Measurements from ENCODE around the gene IGFN1.

GRCh38 chr1:201218409-201218808, 27.8 kb downstream of the IGFN1 start:
- TF ChIP-seq CTCF (conservative IDR thresholded peaks at IDR 0.05; ENCODE audit: low read depth in 2 of 2) (no peak), CREB1 (CRISPR knock-in tag; IDR thresholded peaks at IDR 0.05; ENCODE audit: low read depth) (no peak), EZH2 (IDR thresholded peaks at IDR 0.05; ENCODE audit: low read depth, unreplicated experiment) (no peak), POLR2AphosphoS5 (IDR thresholded peaks at IDR 0.05; ENCODE audit: low read depth) (no peak), REST (IDR thresholded peaks at IDR 0.05; ENCODE audit: unreplicated experiment) (no peak), NANOG (IDR thresholded peaks at IDR 0.05; ENCODE audit: borderline replicate concordance) (no peak), ZNF331 (CRISPR knock-in tag; IDR thresholded peaks at IDR 0.05; ENCODE audit: low read depth) (no peak), EZH2phosphoT487 (IDR thresholded peaks at IDR 0.05; ENCODE audit: unreplicated experiment) (no peak), JUNB (IDR thresholded peaks at IDR 0.05; ENCODE audit: unreplicated experiment) (no peak), STAT1 (IDR thresholded peaks at IDR 0.05; ENCODE audit: unreplicated experiment) (no peak), ZNF114 (CRISPR knock-in tag; IDR thresholded peaks at IDR 0.05) (no peak)
- TF ChIP-seq, protein P1, sequence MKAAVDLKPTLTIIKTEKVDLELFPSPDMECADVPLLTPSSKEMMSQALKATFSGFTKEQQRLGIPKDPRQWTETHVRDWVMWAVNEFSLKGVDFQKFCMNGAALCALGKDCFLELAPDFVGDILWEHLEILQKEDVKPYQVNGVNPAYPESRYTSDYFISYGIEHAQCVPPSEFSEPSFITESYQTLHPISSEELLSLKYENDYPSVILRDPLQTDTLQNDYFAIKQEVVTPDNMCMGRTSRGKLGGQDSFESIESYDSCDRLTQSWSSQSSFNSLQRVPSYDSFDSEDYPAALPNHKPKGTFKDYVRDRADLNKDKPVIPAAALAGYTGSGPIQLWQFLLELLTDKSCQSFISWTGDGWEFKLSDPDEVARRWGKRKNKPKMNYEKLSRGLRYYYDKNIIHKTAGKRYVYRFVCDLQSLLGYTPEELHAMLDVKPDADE (IDR thresholded peaks at IDR 0.05) = no peak
